Suprapubic skin (tissue), 4 donors: ENCODE data around the gene GPI. TPM values are rescaled to one million over a fixed set of nuclear protein-coding genes. Genes with fewer than 3 reads are reported as not detected.
"Not testable (repeated sequence)": the region's sequence is repeated elsewhere in the genome, so short reads cannot be mapped to it uniquely, and the experiment has no call there.

Source experiments
- DNase-seq, 2 donors: peaks; one replicate each; pipeline ENCODE4 v3.0.0-alpha.2; 2019; ENCODE audit warnings: low spot score in 2 of 2
- H3K27ac ChIP-seq: fragments of 200-600 bp; sonication (generic); one replicate; pipeline ENCODE4 v1.5.1; 2019
- H3K27me3 ChIP-seq: fragments of 200-600 bp; sonication (generic); one replicate; pipeline ENCODE4 v1.5.1; 2019
- H3K36me3 ChIP-seq: fragments of 200-600 bp; sonication (generic); one replicate; pipeline ENCODE4 v1.5.1; 2019
- H3K4me1 ChIP-seq: fragments of 200-600 bp; sonication (generic); one replicate; pipeline ENCODE4 v1.5.1; 2019
- H3K4me3 ChIP-seq: fragments of 200-600 bp; sonication (generic); one replicate; pipeline ENCODE4 v1.5.1; 2019; ENCODE audit warnings: mild to moderate bottlenecking
- H3K9me3 ChIP-seq: fragments of 200-600 bp; sonication (generic); one replicate; pipeline ENCODE4 v1.5.1; 2019
- EP300 ChIP-seq: sonication (generic); formaldehyde crosslinking; IDR thresholded peaks from one replicate; pipeline ENCODE4 v1.6.1; 2017; ENCODE audit warnings: antibody characterized with exemption
- POLR2A ChIP-seq, 2 donors: fragments of 450-650 bp; IDR thresholded peaks; one replicate each; pipeline ENCODE4 v1.6.1; 2017; ENCODE audit warnings: antibody characterized with exemption in 2 of 2, mild to moderate bottlenecking in 2 of 2, moderate library complexity in 2 of 2
- POLR2AphosphoS5 ChIP-seq, 3 donors: sonication (generic); formaldehyde crosslinking; IDR thresholded peaks; one replicate each; pipeline ENCODE4 v1.6.1; 2017; ENCODE audit warnings: antibody characterized with exemption in 3 of 3
- WGBS: methylation state at CpG from one replicate; pipeline ENCODE4 v1.1.5; 2018; 5-methylcytosine and 5-hydroxymethylcytosine counted together
- total RNA-seq, 4 donors: library from RNA; depleted of rRNA; stranded (reverse); fragments of >200 nt; gene quantifications; one replicate each; pipeline ENCODE4 v1.1.0, GENCODE V29; 2016
- TF ChIP-seq, protein P1 (sequence below), 2 donors: fragments of 200-600 bp in 1 of 2; fragments of 450-650 bp in 1 of 2; sonication (generic) in 1 of 2; IDR thresholded peaks; one replicate each; pipeline ENCODE4 v1.5.1; 2016 to 2019; ENCODE audit warnings: antibody characterized with exemption in 2 of 2, mild to moderate bottlenecking in 1 of 2, moderate library complexity in 1 of 2

The GPI gene
- total RNA-seq, 4 donors from 2014 or later: 75.8 to 219 (median 180) TPM

- WGBS: 91% methylated on average over 4 of the region's 4 CpGs
- Histone ChIP-seq H3K27ac (no peak overlapping the region), H3K27me3 (no peaks in the 10 kb centered on the region), H3K9me3 (no peaks in the 10 kb centered on the region), H3K36me3 (peaks cover 70% of the 10 kb centered on the region), H3K4me3 (no peak overlapping the region), H3K4me1 (peaks cover 4% of the 10 kb centered on the region)
- TF ChIP-seq POLR2AphosphoS5 (IDR thresholded peaks at IDR 0.05): no peak
- TF ChIP-seq, protein P1, sequence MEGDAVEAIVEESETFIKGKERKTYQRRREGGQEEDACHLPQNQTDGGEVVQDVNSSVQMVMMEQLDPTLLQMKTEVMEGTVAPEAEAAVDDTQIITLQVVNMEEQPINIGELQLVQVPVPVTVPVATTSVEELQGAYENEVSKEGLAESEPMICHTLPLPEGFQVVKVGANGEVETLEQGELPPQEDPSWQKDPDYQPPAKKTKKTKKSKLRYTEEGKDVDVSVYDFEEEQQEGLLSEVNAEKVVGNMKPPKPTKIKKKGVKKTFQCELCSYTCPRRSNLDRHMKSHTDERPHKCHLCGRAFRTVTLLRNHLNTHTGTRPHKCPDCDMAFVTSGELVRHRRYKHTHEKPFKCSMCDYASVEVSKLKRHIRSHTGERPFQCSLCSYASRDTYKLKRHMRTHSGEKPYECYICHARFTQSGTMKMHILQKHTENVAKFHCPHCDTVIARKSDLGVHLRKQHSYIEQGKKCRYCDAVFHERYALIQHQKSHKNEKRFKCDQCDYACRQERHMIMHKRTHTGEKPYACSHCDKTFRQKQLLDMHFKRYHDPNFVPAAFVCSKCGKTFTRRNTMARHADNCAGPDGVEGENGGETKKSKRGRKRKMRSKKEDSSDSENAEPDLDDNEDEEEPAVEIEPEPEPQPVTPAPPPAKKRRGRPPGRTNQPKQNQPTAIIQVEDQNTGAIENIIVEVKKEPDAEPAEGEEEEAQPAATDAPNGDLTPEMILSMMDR (IDR thresholded peaks at IDR 0.05): no peak
- TF ChIP-seq EP300: no peak
- TF ChIP-seq POLR2A (IDR thresholded peaks at IDR 0.05): no peak
- no peak for DNase-seq
Measured at GRCh38 chr19:34325181-34325580, 39.8 kb upstream of the GPI start.

DNA sequence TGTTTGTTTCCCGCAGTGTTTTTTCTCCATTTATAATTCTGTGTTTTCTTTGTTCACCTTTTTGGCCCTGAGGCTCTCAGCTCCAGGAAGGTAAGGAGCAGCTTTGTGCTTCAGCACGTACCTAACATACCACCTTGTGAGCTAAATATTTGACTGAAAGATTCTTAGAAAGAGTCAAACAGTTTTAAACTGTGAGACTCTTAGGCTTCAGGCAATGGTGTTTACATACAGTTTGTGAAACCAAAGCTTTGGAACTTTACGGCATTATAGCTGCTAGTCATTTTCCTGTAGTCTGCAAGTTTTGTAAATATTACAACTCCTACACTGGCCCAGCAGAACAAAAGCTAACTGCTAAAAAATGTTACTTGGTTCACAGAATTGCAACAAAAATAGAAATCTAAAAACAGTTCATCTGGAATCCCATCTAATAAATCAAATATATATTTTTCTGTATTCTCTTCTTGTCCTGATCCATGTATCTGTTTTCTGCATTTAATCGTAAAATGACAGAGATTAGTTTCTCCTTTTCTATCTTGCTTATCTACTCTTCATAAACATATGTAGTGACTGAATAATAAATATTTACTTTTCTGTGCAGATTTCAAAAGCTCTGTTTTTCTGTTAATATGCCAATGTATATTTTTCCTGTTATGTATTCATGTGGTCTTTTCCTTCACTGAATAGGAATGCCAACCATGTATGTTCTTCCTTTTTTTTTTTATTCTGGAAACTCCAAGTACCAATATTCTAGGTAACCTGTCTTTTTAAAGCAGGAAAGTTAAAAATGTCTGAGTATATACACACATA lies 38.8 kb upstream of the GPI start:
- Histone ChIP-seq H3K4me1 (no peaks in the 10 kb centered on the region), H3K27ac (no peak overlapping the region), H3K4me3 (no peak overlapping the region), H3K27me3 (no peaks in the 10 kb centered on the region), H3K36me3 (peaks cover 77% of the 10 kb centered on the region), H3K9me3 (no peaks in the 10 kb centered on the region)
- TF ChIP-seq POLR2AphosphoS5 (IDR thresholded peaks at IDR 0.05) (no peak), EP300 (no peak), POLR2A (IDR thresholded peaks at IDR 0.05) (no peak)
- TF ChIP-seq, protein P1 (IDR thresholded peaks at IDR 0.05): no peak
- DNase-seq: no peak
- 73% methylated on average over 4 of the region's 4 CpGs for WGBS

DNA sequence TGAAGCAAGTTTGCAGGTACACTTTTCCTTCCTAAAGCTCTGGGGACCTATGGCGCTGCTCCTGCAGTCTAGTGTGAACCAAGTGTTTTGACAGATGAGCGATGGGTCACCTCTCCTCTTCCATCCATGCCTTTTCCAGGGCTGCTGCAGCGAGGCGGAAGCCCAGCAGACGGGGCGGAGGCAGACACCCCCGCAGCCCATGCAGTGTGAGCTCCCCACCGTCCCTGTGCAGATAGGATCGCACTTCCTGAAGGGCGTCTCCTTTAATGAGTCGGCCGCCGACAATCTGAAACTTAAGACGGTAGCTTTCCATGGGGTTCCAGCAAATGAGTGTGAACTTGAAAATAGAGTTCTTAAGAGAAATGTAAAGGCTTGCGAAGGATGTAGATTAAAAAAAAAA lies 37.1 kb upstream of the GPI start:
- TF ChIP-seq EP300: no peak
- no peak for TF ChIP-seq POLR2AphosphoS5 (IDR thresholded peaks at IDR 0.05)
- TF ChIP-seq, protein P1 (IDR thresholded peaks at IDR 0.05): no peak
- TF ChIP-seq POLR2A (IDR thresholded peaks at IDR 0.05): no peak
- H3K27me3 ChIP-seq: no peaks in the 10 kb centered on the region
- peaks cover 85% of the 10 kb centered on the region for H3K36me3 ChIP-seq
- H3K9me3 ChIP-seq: no peaks in the 10 kb centered on the region
- H3K27ac ChIP-seq: no peak overlapping the region
- no peak for DNase-seq
- 85% methylated on average over 15 of the region's 15 CpGs for WGBS
- H3K4me1 ChIP-seq: no peaks in the 10 kb centered on the region
- H3K4me3 ChIP-seq: no peak overlapping the region

- TF ChIP-seq EP300 (no peak), POLR2AphosphoS5 (IDR thresholded peaks at IDR 0.05) (no peak), POLR2A (IDR thresholded peaks at IDR 0.05) (no peak)
- TF ChIP-seq, protein P1 (IDR thresholded peaks at IDR 0.05): no peak
- H3K27ac ChIP-seq: no peak overlapping the region
- H3K9me3 ChIP-seq: no peaks in the 10 kb centered on the region
- DNase-seq: no peak
- WGBS: 89% methylated on average over 1 of the region's 1 CpG
- H3K27me3 ChIP-seq: no peaks in the 10 kb centered on the region
- H3K4me1 ChIP-seq: no peaks in the 10 kb centered on the region
- peaks cover 81% of the 10 kb centered on the region for H3K36me3 ChIP-seq
- no peak overlapping the region for H3K4me3 ChIP-seq
Measured at GRCh38 chr19:34328982-34329381, 36.0 kb upstream of the GPI start.

DNA sequence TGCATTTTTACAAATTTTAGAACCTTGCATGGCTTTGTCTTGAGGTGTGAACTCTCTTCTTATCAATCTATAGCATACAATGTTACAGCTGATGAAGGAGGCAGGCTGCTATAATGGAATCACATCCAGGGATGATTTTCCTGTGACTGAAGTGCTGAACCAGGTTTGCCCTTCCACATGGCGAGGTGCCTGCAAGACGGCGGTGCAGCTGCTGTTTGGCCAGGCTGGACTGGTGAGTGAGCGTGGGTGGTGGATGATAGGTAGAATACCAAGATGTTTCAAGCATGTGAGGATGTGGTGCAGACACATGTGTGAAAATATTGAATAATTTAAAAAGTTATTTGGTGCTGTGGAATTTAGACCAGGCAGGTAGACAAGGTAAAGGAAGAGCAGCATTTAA lies 34.9 kb upstream of the GPI start:
- DNase-seq: no peak
- no peaks in the 10 kb centered on the region for H3K4me1 ChIP-seq
- H3K27me3 ChIP-seq: no peaks in the 10 kb centered on the region
- H3K36me3 ChIP-seq: peaks cover 80% of the 10 kb centered on the region
- WGBS: 95% methylated on average over 4 of the region's 4 CpGs
- no peak overlapping the region for H3K4me3 ChIP-seq
- no peaks in the 10 kb centered on the region for H3K9me3 ChIP-seq
- no peak overlapping the region for H3K27ac ChIP-seq
- TF ChIP-seq, protein P1 (IDR thresholded peaks at IDR 0.05): no peak
- TF ChIP-seq POLR2A (IDR thresholded peaks at IDR 0.05) (no peak), POLR2AphosphoS5 (IDR thresholded peaks at IDR 0.05) (no peak), EP300 (no peak)

- H3K27me3 ChIP-seq, H3K4me1 ChIP-seq, H3K4me3 ChIP-seq, H3K27ac ChIP-seq, H3K9me3 ChIP-seq, DNase-seq: not testable (repeated sequence)
- H3K36me3 ChIP-seq: peaks cover 77% of the 10 kb centered on the region
- 98% methylated on average over 8 of the region's 8 CpGs for WGBS
Measured at GRCh38 chr19:34330596-34330995, 34.4 kb upstream of the GPI start.

GRCh38 chr19:34331596-34331995 lies 33.4 kb upstream of the GPI start:
- H3K27ac ChIP-seq, DNase-seq: not testable (repeated sequence)
- peaks cover 72% of the 10 kb centered on the region for H3K36me3 ChIP-seq

More at GRCh38 chr19:34331596-34331995, 33.4 kb upstream of the GPI start:
- not testable (repeated sequence) for H3K4me1 ChIP-seq, H3K9me3 ChIP-seq, H3K27me3 ChIP-seq, H3K4me3 ChIP-seq
- 93% methylated on average over 10 of the region's 10 CpGs for WGBS
